ENCODE data around the gene PIM1.

- TF ChIP-seq CTCF (IDR thresholded peaks at IDR 0.05) (no peak), ZFX (IDR thresholded peaks at IDR 0.05; ENCODE audit: borderline replicate concordance) (no peak)
Measured at GRCh38 chr6:37221585-37222124, 51.7 kb downstream of the PIM1 start.

Measured in 22Rv1 (cell line).